T follicular helper cell (primary cell): Measurements from ENCODE around the gene NFATC2.

ENCODE experiments used
- DNase-seq: peaks from one replicate; pipeline ENCODE4 v3.0.0-alpha.2; 2020; ENCODE audit warnings: low read depth
- total RNA-seq, 2 experiments: gene quantifications; one replicate each; lab custom pipeline; 2026; lab: John Stamatoyannopoulos, UW

NFATC2 gene
- 93.7 to 135 reads per million in 2 experiments for total RNA-seq

DNA sequence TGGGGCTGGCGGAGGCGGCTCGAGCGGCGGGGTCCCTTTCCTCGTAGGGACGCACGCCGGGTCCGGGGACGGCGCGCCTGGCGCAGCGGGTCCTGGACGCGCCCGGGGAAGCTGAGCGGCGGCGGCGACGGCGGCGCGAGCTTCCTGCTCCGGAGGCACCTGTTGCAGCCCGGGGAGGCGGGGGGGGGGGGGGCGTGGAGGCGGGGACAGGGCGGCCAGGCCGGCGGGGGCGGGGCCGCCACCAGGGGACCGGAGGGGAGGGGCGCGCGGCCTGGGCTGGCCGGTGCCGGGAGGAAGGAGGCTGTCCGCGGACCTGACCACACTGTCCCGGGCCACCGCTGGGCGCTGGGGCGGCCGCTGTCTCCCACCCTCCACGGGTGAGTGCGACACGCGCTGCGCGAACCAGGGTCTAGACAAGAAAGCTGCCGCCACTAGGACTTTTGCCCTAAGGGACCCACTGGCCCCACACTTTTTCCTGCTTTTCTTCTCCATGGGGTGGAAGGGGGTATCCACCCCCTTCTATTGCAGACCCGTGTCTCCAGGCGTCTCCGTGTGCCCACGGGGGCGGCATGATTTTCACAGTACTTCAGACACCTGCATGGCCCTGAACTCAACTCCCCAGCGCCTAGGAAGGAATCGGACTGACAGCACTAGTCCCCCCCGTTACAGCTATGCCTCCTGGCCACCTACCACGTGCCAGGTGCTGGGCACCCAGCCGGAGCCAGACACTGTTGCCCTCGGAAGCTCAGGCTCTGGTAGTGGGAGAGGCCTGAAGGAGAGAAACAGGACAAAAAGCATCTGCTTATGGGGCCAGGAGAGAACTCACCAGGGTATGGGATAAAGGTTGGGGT, at the start of gene NFATC2:
NFATC2 (minus strand) TSS at position 149 of the 851 bp plus-strand sequence. CDS start 220 bp downstream, outside the sequence.
- peak; percentile 45 for DNase-seq

DNA sequence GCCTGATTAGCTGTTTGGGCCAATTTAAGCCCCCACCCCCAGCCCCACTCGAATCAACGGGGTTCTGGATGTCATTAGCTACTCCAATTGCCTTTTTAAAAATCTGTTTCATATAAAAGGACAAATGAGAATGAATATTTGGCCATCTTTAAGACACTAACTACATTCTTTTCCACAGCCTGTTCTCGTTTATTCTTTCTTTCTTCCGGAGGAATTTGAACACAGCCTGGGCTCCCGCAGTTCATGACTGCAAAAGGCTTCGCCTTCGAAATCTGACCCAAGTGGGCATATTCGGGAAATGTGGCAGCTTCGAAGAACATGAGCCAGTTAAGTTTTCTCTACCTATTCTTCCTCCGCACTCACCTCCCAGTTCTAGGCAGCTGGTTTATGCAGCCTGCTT, 49.4 kb upstream of the NFATC2 start:
- DNase-seq: no peak

DNA sequence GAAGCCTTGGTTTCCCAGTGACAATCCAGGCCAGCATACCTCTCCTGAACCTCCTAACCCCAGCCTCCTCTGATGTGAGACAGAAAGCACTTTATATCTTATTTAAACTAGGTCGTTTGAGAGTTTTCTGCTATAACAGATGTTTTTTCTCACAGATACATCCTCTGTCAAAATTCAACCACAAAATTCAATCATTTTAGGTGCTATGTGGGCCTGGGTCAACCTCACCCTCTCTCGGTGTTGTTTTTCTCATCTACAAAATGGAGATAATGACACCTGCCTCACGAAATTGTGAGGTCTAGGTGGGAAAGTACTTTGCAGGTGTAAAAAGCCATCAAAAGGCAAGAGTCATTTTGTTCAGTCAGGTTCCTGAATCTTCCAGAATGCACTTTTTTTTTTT, 46.2 kb upstream of the NFATC2 start:
- no peak for DNase-seq

- no peak for DNase-seq
Observed at GRCh38 chr20:51587145-51587544, 44.6 kb upstream of the NFATC2 start.

DNA sequence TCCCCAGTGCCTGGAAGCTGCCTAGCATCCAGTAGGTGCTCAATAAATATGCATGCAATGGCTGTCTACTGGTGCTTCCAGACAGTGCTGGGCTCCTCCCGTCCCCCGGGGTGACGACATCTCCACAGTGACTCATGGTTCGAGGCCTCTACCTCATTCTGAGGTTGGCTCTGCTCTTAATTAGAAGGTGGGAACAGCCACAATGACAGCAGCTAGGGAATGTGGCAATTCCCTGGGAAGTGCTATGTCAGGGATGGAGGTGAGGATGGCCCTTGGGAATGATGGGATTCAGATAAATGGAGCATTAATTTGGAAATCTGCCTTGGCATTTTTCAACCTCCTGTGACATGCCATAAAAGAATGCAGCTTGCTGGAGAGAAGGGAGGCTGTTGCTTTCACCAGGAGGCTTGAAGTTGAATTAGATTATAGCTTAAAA, 43.5 kb upstream of the NFATC2 start:
- DNase-seq: no peak

DNA sequence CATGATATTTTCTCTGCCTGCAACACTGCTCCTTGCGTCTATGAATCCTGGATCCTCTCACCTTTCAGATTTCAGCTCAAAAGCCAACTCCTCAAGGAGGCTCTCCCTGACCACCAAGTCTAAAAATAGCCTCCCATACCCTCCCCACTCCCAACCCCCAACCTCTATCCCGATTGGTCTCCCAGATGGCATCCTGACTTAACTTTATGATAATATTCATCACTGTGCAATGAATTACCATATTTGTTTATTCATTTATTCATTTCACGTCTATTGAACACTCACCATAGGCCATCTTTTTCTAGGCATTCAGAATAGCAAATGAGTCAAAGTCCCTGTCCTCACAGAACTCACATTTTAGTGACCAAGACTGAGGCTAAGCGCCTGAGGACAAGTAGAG, 42.6 kb upstream of the NFATC2 start:
- DNase-seq: no peak

GRCh38 chr20:51584737-51585136, 42.2 kb upstream of the NFATC2 start:
- DNase-seq: no peak

DNA sequence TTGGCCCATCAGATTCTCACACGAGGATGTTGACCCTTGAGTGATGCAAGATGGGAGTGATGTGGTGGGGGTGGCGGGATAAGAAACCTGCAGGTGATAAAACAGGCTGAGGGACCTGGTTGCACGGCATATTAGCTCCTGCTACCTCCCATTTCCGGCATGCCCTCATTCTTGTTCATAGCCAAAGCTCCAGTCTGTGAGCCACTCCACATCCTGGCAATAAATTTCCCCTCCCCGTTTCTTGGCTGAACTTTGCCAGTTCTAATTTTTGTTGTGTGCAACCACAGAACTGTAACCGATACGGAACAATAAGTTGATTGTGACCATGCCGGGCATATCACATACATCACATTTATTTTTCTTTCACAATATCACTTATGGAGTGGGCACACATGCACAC, 41.6 kb upstream of the NFATC2 start:
- DNase-seq: no peak

DNA sequence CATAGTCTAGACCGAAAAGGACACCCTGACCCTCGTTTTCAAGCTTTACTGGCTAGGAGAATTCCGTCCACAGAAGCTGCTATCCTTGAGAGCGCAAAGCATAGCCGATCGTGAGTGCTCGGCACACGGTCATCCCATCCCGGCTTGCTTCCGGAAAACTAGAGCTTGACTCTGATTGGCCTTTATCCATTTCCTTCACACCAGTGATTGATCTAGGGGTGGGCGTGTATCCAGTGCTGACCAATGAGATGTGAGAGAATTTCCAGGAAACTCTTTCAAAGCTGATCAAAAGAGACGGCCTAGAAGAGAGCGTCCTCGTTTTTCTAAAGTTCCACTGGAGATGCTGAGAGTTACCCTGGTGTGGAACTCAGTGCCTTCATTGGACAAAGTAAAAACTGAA, 41.0 kb upstream of the NFATC2 start:
- DNase-seq: no peak

- DNase-seq: no peak
Observed at GRCh38 chr20:51583073-51583472, 40.6 kb upstream of the NFATC2 start.

- DNase-seq: no peak
Observed at GRCh38 chr20:51581571-51581970, 39.1 kb upstream of the NFATC2 start.

DNA sequence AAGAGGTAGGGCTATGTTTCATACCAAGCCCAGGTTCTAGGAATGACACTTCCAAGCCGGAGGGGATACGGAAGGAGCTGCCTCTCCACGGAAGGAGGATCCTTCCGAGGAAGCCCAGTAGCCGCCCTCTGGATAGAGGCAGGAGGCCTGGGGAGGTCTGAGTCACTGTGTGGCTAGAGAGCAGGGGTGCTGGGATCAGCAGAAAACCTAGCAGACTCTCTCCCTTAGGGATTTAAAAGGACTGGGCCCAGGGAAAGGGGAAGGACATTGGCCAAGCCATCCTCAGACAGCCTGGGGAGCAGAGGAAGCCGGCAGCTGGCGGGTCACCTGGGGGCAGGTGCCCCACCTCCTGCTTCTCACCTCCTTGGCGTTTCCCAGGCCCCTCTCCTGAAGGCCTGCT, 36.6 kb upstream of the NFATC2 start:
- DNase-seq: no peak

DNA sequence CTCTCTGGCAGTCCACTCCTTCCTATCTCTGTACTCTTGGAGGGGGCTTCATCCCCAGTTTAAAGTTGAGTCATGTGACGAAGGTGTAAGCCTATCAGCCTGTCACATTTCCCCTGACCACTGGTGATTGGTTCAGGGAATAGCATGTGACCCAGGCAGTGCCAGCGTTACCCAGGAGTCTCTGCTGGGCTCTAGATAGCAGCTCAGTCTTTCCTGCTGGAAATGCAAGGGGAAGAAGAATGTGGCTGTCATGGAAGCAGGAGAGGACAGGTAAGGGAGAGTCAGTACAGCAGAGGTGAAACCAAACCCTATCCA, 35.6 kb upstream of the NFATC2 start:
- DNase-seq: no peak

DNA sequence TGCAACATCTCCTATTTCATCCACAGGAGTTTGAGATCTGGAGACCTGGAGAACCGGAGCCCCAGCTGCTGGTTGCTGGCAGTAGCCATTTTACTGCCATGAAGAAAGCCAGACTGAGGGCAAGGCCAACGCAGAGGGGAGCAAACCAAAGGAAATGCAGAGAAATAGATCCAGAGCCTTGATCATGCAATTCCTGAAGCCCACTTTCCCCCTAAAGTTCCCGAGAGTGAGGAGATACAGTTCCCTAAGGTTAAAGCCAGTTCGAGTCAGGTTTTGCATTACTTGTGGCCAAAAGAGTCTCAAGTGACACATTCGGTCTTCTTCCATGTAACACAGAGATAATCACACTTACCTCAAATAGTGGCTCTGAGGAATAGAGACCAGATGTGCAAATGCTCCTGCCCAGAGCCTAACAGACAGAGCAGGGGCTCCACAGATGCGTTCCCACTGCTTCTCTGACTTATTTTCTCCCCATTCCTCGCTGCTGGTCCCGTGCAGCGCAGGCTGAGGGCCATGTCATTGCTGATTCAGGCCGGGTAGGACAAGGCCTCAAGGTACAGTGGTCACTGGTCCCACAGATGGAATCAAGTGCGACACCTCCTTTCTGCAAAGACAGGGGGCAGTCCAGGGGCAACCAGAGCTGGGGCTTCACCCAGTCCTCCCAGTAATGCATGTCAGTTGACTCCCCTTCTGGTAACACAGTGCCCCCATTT, 35.1 kb upstream of the NFATC2 start:
- DNase-seq: no peak

- DNase-seq: no peak
Observed at GRCh38 chr20:51575486-51575885, 33.0 kb upstream of the NFATC2 start.

DNA sequence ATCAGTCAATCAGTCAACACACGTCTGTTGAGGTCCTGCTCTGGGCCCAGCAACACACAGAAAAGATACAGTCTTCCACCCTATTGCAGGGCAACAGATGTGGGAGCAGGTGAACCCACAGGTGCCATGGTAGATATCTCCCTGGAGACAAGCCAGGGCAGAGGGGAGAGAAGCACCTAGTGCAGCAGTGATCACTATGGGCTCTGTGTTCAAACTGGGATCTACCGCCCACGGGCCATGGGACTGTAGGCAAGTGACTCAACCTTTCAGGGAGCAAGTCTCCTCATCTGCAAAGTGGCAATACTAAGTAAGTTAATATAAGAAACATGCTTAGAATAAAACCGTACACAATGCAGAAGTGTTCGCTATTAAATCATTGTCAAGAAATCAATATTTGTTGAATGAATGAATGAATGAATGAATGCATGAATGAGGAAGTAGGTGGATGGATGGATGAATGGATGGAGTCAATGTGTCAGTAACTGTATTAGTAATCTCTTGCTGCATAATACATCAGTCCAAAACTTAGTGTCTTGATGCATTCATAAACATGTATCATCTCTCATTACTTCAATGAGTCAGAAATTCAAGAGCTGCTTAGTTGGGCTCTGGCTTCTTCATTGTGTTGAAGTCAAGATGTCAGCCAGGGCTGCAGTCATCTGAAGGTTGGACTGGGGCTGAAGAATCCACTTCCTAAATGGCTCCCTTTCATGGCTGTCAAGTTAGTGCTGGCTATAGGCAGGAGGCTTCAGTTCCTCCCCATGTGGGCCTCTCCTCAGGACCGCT, 31.9 kb upstream of the NFATC2 start:
- DNase-seq: no peak

- DNase-seq: no peak
Observed at GRCh38 chr20:51573576-51574243, 31.2 kb upstream of the NFATC2 start.

- no peak for DNase-seq
Observed at GRCh38 chr20:51571460-51571794, 28.9 kb upstream of the NFATC2 start.

DNA sequence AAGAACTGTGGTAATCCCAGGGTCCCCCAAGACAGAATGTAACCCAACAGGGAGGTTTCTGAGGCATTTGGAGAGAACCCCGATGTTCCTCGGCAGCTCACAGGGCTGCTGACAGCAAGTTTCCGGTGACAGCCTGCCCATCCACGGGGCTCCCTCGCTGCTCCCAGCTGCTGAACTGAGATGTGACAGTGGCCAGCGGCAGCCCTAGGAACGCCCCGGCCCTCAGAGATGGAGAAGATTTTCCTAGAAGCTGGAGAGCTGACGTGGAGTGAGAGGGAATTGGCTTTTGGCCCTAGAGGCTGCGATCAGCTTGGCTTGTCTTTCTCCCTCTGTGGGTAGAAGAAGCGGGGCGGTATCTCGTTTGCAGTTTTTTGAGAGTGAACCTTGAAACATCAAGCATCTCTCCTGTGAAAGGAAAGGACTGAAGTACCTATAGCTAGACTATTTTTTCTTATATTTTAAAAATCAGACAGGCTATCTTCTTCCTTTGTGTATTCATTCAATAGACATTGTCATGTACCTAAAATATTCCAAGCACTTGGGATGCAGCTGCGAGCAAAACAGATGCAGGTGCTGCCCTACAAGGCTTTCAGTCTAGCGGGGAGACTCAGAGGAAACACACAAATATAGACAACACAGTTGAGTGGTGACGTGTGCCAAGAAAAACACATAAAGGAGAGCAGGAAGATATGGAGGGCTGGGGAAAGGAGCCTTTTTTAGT, 28.4 kb upstream of the NFATC2 start:
- no peak for DNase-seq

DNA sequence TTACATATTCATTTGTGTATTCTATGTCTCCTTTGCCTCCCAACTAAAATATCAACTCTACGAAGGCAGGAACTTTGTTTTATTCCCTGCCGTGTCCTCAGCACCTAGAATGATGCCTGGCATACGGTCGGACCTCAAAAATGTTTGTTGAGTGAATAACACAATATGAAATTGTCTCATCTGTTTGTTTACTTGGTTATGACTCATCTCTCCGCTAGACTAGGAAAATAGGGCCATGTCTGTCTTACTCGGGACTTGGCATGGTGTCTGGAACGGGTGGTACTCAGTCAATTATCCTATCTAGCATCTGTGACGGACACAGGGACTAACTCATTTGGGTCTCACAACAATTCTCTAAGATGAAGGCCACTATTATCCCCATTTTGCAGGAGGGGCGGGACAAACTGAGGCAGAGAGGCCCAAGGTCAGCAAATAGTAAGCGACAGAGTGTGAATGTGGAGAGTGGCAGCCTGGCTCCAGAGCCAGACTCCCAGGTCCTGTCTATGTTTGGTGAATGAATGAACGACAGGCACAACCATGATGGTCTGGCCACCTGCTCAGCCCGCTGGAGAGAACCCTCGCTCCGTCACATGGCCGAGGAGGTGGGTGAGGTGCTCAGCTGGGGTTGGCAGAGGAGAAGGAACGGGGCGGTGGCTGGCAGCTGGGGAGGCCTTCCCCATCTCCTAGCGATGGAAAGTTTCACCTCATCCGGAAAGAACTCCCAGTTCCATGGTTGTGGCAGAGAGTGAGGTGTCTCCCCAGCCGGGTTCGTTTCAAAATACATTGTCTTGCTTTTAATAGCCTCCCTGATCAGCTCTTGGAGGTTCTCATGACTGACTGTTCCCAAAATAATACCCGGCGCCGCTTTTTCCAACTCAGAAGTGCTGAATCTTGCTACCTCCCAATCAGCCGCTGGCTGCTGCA, 27.6 kb upstream of the NFATC2 start:
- DNase-seq: no peak
